Tibial nerve (tissue), 4 donors: ENCODE data around the gene CHKA.

Source experiments
- CTCF ChIP-seq, 5 experiments: fragments of 200-600 bp in 3 of 5; fragments of 450-650 bp in 2 of 5; sonication (generic) in 3 of 5; IDR thresholded peaks; one replicate each; pipeline ENCODE4 v1.5.1; 2016 to 2019; ENCODE audit warnings: antibody characterized with exemption in 5 of 5, mild to moderate bottlenecking in 3 of 5, moderate library complexity in 2 of 5
- EP300 ChIP-seq, 2 donors: sonication (generic); formaldehyde crosslinking; IDR thresholded peaks; one replicate each; pipeline ENCODE4 v1.6.1; 2017; ENCODE audit warnings: antibody characterized with exemption in 2 of 2, mild to moderate bottlenecking in 1 of 2
- POLR2A ChIP-seq, 2 donors: fragments of 450-650 bp; IDR thresholded peaks; one replicate each; pipeline ENCODE4 v1.6.1; 2017; ENCODE audit warnings: antibody characterized with exemption in 2 of 2, mild to moderate bottlenecking in 2 of 2, moderate library complexity in 2 of 2

DNA sequence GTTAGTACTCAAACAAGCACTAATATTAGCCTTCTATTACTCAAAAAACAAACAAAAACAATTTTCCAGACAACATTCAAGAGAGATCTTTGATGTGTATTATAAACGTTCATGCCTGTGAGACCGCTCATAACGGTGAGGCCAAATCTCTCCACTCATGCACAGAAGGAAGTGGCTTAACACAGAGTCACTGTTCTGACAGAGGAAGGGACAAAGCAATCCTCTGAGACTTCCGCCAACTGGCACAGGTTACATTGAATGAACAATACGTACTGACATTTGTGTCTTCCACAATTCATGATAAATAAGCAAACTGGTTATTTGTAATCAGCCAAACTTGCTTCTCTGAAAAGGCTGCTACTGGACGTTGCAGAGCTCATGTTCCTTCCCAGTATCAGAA is 30.5 kb downstream of the CHKA start:
- TF ChIP-seq CTCF (IDR thresholded peaks at IDR 0.05) (no peak), POLR2A (IDR thresholded peaks at IDR 0.05) (no peak), EP300 (IDR thresholded peaks at IDR 0.05) (peak in 1 of 2 donors; percentile 33)
